Effector memory CD4-positive, alpha-beta T cell (primary cell): ENCODE results near the gene INAFM2.

Experiments
- DNase-seq, 3 donors: peaks; one replicate each; pipeline ENCODE4 v3.0.0-alpha.2; 2020
- H3K27ac ChIP-seq: 2 replicates; pipeline ENCODE4 v1.7.0; 2013; ENCODE audit warnings: mild to moderate bottlenecking, low read length, moderate library complexity; ENCODE audit not compliant: insufficient read depth, poor library complexity, severe bottlenecking
- H3K27me3 ChIP-seq: replicated peaks from 2 replicates; pipeline ENCODE4 v1.7.0; 2013; ENCODE audit warnings: mild to moderate bottlenecking, low read length; ENCODE audit not compliant: insufficient read depth, control insufficient read depth, poor library complexity, severe bottlenecking
- H3K36me3 ChIP-seq: 2 replicates; pipeline ENCODE4 v1.7.0; 2013; ENCODE audit warnings: mild to moderate bottlenecking, low read length, moderate library complexity; ENCODE audit not compliant: control insufficient read depth, insufficient read depth
- H3K4me1 ChIP-seq: 2 replicates; pipeline ENCODE4 v1.7.0; 2013; ENCODE audit warnings: low read length, mild to moderate bottlenecking; ENCODE audit not compliant: control insufficient read depth, insufficient read depth, poor library complexity, severe bottlenecking
- H3K4me3 ChIP-seq: 2 replicates; pipeline ENCODE4 v1.7.0; 2013; ENCODE audit warnings: low read length, low read depth, mild to moderate bottlenecking; ENCODE audit not compliant: insufficient read depth, poor library complexity, severe bottlenecking
- H3K9me3 ChIP-seq: 2 replicates; pipeline ENCODE4 v1.7.0; 2013; ENCODE audit warnings: mild to moderate bottlenecking, low read length, moderate library complexity; ENCODE audit not compliant: control insufficient read depth

INAFM2 gene

GRCh38 chr15:40325700-40326099, 2.2 kb downstream of the INAFM2 start:
- Histone ChIP-seq H3K9me3 (no peaks in the 10 kb centered on the region), H3K4me1 (peaks cover 7% of the 10 kb centered on the region), H3K27me3 (no peaks in the 10 kb centered on the region), H3K27ac (no peak overlapping the region), H3K36me3 (no peaks in the 10 kb centered on the region), H3K4me3 (no peak overlapping the region)
- no peak for DNase-seq

- DNase-seq, result no peak
- no peaks in the 10 kb centered on the region for H3K9me3 ChIP-seq
- H3K27ac ChIP-seq, result no peak overlapping the region
- H3K4me1 ChIP-seq, result peaks cover 7% of the 10 kb centered on the region
- H3K36me3 ChIP-seq, result no peaks in the 10 kb centered on the region
- H3K4me3 ChIP-seq, result no peak overlapping the region
- H3K27me3 ChIP-seq, result no peaks in the 10 kb centered on the region
Measured at GRCh38 chr15:40327457-40327856, 4.0 kb downstream of the INAFM2 start.

GRCh38 chr15:40328176-40328575, 4.7 kb downstream of the INAFM2 start:
- Histone ChIP-seq H3K4me3 (no peak overlapping the region), H3K27ac (no peak overlapping the region), H3K4me1 (peaks cover 7% of the 10 kb centered on the region), H3K9me3 (no peaks in the 10 kb centered on the region), H3K27me3 (no peaks in the 10 kb centered on the region), H3K36me3 (no peaks in the 10 kb centered on the region)
- no peak for DNase-seq

- no peaks in the 10 kb centered on the region for H3K27me3 ChIP-seq
- no peaks in the 10 kb centered on the region for H3K36me3 ChIP-seq
Measured at GRCh38 chr15:40328751-40329150, 5.3 kb downstream of the INAFM2 start.

GRCh38 chr15:40329804-40330203, 6.3 kb downstream of the INAFM2 start:
- H3K27ac ChIP-seq, result no peak overlapping the region
- H3K4me3 ChIP-seq, result no peak overlapping the region
- H3K4me1 ChIP-seq, result peaks cover 6% of the 10 kb centered on the region
- H3K36me3 ChIP-seq, result no peaks in the 10 kb centered on the region
- no peaks in the 10 kb centered on the region for H3K27me3 ChIP-seq
- H3K9me3 ChIP-seq, result no peaks in the 10 kb centered on the region
- DNase-seq, result no peak

More at GRCh38 chr15:40328751-40329150, 5.3 kb downstream of the INAFM2 start:
- Histone ChIP-seq H3K4me1 (peaks cover 7% of the 10 kb centered on the region), H3K27ac (no peak overlapping the region), H3K9me3 (no peaks in the 10 kb centered on the region), H3K4me3 (no peak overlapping the region)
- DNase-seq, result no peak

- H3K36me3 ChIP-seq, result no peaks in the 10 kb centered on the region
- no peaks in the 10 kb centered on the region for H3K27me3 ChIP-seq
- no peak overlapping the region for H3K4me3 ChIP-seq
- H3K4me1 ChIP-seq, result peaks cover 4% of the 10 kb centered on the region
- DNase-seq, result no peak
- H3K27ac ChIP-seq, result no peak overlapping the region
- H3K9me3 ChIP-seq, result no peaks in the 10 kb centered on the region
Measured at GRCh38 chr15:40330368-40330836, 6.9 kb downstream of the INAFM2 start.

- no peak for DNase-seq
- Histone ChIP-seq H3K4me3 (no peak overlapping the region), H3K4me1 (peaks cover 4% of the 10 kb centered on the region), H3K36me3 (no peaks in the 10 kb centered on the region), H3K27ac (no peak overlapping the region), H3K27me3 (no peaks in the 10 kb centered on the region), H3K9me3 (no peaks in the 10 kb centered on the region)
Measured at GRCh38 chr15:40331026-40331425, 7.5 kb downstream of the INAFM2 start.

- Histone ChIP-seq H3K27ac (no peak overlapping the region), H3K4me1 (peaks cover 4% of the 10 kb centered on the region), H3K36me3 (no peaks in the 10 kb centered on the region), H3K27me3 (no peaks in the 10 kb centered on the region), H3K4me3 (no peak overlapping the region), H3K9me3 (no peaks in the 10 kb centered on the region)
- DNase-seq, result no peak
Measured at GRCh38 chr15:40331637-40332036, 8.1 kb downstream of the INAFM2 start.

- Histone ChIP-seq H3K4me3 (no peak overlapping the region), H3K9me3 (no peaks in the 10 kb centered on the region), H3K27me3 (no peaks in the 10 kb centered on the region), H3K36me3 (no peaks in the 10 kb centered on the region), H3K27ac (no peak overlapping the region), H3K4me1 (peaks cover 4% of the 10 kb centered on the region)
- no peak for DNase-seq
Measured at GRCh38 chr15:40332113-40332781, 8.8 kb downstream of the INAFM2 start.

- Histone ChIP-seq H3K36me3 (no peaks in the 10 kb centered on the region), H3K4me1 (peaks cover 9% of the 10 kb centered on the region), H3K27ac (no peak overlapping the region), H3K9me3 (no peaks in the 10 kb centered on the region), H3K27me3 (no peaks in the 10 kb centered on the region), H3K4me3 (no peak overlapping the region)
- no peak for DNase-seq
Measured at GRCh38 chr15:40333922-40334492, 10.5 kb downstream of the INAFM2 start.
